Natural killer cell treated with Interleukin-12 subunit alpha and Interleukin-12 subunit beta and Interleukin-15 and Interleukin-18, amount 100 ng/mL, for 72 hours (primary cell): ENCODE measurements around the gene MPP7. TPM values are rescaled to one million over a fixed set of nuclear protein-coding genes. Genes with fewer than 3 reads are reported as not detected.

ENCODE experiments used
- ATAC-seq, 2 donors: fragments of 150-1000 bp; cut with Tn5 transposase in 1 of 2; sonication (Bioruptor Pico), chemical (Tn5 transposase) in 1 of 2; 2 replicates each; pipeline ENCODE4 v1.10.0; 2021
- DNase-seq: peaks from one replicate; pipeline ENCODE4 v3.0.0; 2022; ENCODE audit warnings: low spot score
- H3K27ac Mint-ChIP-seq, 2 donors: 1 replicate in 1 of 2; 2 replicates in 1 of 2; pipeline ENCODE4 v1.8.0; 2022; ENCODE audit warnings: mixed read lengths in 2 of 2, mild to moderate bottlenecking in 1 of 2, moderate library complexity in 1 of 2
- H3K27me3 Mint-ChIP-seq, 2 donors: 1 replicate in 1 of 2; 2 replicates in 1 of 2; pipeline ENCODE4 v1.8.0; 2022; ENCODE audit warnings: mixed read lengths in 2 of 2
- H3K36me3 Mint-ChIP-seq: one replicate; pipeline ENCODE4 v1.8.0; 2022; ENCODE audit warnings: mixed read lengths
- H3K4me1 Mint-ChIP-seq, 2 donors: 1 replicate in 1 of 2; 2 replicates in 1 of 2; pipeline ENCODE4 v1.8.0; 2022; ENCODE audit warnings: low read depth in 2 of 2, mixed read lengths in 2 of 2, mild to moderate bottlenecking in 1 of 2
- H3K4me3 Mint-ChIP-seq: one replicate; pipeline ENCODE4 v1.8.0; 2022; ENCODE audit warnings: mixed read lengths
- H3K9me3 Mint-ChIP-seq: 2 replicates; pipeline ENCODE4 v1.8.0; 2022; ENCODE audit warnings: mixed read lengths
- total RNA-seq, 2 donors: library from RNA; stranded (reverse); gene quantifications; one replicate each; pipeline ENCODE4 v1.2.3, GENCODE V29; 2022

Gene MPP7
- total RNA-seq, 2 donors from 2014 or later: 1.7 to 2.7 TPM

DNA sequence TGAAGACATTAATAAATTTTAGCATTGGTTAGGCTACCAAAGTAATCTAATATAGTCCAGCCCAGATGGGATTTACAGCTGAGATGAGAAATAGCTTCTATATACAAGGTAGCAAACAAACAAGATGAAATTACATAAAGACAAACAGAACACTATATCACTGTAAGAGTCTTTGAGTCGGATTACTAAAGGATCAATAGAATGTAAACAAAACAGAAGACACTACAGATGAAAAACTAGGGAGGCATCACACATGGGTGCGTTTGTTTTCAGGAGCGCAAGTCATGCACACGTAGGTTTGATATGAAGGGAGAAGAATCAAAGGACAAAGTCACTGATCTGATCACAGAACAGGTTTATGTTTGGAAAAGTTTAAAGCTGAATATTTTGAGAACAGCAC lies 26.5 kb downstream of the MPP7 start:
- Mint-ChIP-seq H3K27ac (no peak overlapping the region), H3K4me3 (no peak overlapping the region), H3K36me3 (no peaks in the 10 kb centered on the region), H3K9me3 (no peaks in the 10 kb centered on the region), H3K4me1 (peaks cover 0 to 8% of the 10 kb centered on the region in 2 donors), H3K27me3 (no peaks in the 10 kb centered on the region)
- ATAC-seq (no peak), DNase-seq (no peak)

DNA sequence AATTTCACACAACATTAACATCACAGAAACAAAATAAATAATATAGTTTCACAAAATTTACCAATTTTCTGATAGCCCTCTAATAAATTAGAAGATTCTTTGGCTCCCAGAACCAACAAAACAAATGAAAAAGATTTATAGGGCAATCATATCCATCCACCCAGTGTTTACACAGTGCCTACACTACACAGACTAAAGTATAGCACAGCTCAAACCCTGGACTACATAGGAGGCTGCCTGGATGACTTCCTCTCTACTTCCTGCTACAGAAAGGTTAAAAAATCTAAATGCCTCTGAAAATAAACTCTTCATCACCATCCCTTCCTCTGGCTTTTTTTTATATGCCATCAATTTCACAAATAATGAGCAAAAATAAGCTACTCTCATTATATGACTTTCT lies 28.4 kb downstream of the MPP7 start:
- Mint-ChIP-seq H3K4me1 (peaks cover 0 to 3% of the 10 kb centered on the region in 2 donors), H3K36me3 (no peaks in the 10 kb centered on the region), H3K27me3 (no peaks in the 10 kb centered on the region), H3K27ac (no peak overlapping the region), H3K4me3 (no peak overlapping the region), H3K9me3 (no peaks in the 10 kb centered on the region)
- ATAC-seq (no peak), DNase-seq (no peak)

DNA sequence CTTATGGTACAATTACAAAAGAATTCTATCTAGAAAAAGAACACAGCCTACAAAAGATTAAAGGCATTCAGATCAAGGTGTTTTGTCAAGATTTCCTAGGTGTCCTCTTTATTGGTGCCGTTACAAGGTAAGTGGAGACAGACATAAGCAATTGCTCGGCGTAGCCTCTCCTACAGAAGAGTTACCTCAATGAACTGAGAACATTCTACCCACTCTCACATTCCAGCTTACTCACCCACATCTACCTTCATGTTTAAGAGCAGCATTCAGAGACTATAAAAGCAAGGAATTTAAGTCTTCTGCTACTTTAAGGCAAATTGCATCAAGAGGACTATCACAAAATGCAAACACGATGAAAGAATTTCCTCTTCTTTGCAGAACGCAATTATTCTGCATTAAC lies 29.5 kb downstream of the MPP7 start:
- H3K36me3 Mint-ChIP-seq: no peaks in the 10 kb centered on the region
- DNase-seq (no peak), ATAC-seq (no peak)
- peaks cover 0 to 3% of the 10 kb centered on the region in 2 donors for H3K4me1 Mint-ChIP-seq
- H3K27me3 Mint-ChIP-seq: no peaks in the 10 kb centered on the region
- H3K4me3 Mint-ChIP-seq: no peak overlapping the region
- H3K9me3 Mint-ChIP-seq: no peaks in the 10 kb centered on the region
- no peak overlapping the region for H3K27ac Mint-ChIP-seq

DNA sequence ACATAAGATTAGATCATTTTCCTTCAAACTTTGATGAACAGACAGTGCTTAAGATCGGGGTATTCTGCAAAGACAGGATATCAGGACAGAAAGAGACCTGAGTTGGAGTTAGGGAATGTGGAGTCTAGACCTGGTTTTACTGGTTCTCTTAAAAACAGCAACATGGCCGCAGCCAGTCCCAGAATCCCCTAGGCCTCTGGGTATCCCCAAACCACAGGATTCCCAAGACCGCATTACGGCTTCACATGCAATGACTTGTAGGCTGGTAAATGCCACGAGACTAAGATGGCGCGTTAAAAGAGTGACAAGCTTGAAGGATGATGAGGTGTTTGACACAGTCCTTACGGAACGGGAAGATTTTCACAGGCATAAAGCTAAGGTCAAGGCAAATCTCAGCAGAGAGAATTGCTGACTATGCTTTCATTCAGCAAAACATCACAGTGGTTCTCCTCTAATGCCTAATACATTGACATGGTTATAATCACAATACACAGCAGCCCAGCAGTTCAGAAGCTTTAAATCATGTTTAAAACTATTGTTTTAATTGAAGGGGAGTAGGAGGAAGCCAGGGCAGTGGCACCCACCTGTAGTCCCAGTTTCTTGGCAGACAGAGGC lies 32.9 kb downstream of the MPP7 start:
- Mint-ChIP-seq H3K27ac (no peak overlapping the region), H3K9me3 (no peaks in the 10 kb centered on the region), H3K4me3 (no peak overlapping the region), H3K36me3 (no peaks in the 10 kb centered on the region), H3K27me3 (no peaks in the 10 kb centered on the region), H3K4me1 (peaks cover 6% of the 10 kb centered on the region in 2 donors)
- DNase-seq (no peak), ATAC-seq (no peak)

DNA sequence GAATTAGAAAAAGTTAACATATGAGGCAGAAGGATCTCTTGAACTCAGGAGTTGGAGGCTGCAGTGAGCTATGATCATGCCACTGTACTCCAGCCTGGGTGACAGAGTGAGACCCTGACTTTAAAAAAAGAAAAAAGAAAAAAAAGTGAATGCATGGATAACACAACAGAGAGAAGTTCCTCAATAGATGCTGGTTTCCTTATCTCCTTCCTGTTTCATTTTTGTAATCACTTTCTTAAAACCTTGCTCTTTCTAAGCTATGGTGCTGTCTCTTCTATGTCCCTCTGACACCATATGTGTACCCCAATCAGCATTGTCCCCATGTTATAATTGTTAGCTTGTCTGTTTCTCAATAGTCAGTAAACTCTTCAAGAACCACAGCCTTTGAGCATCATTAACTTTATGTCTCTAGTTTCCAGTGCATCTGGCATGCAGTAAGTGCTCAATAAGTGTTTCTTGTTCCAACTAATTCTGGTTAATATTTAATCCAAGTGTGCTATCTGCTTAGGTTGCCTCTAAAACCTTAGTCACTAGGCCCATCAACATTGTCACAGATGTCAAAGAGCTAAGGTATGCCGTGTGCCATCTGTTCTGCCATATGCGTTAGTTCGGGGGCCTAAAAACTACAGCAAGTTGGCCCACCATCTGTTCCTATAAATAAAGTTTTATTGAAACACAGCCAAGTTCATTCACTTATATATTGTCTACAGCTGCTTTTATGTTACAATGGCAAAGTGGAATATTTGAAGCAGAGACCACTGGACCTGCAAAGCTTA lies 36.2 kb downstream of the MPP7 start:
- ATAC-seq (no peak), DNase-seq (no peak)
- H3K27ac Mint-ChIP-seq: no peak overlapping the region
- no peaks in the 10 kb centered on the region for H3K36me3 Mint-ChIP-seq
- H3K9me3 Mint-ChIP-seq: no peaks in the 10 kb centered on the region
- H3K4me3 Mint-ChIP-seq: no peak overlapping the region
- H3K27me3 Mint-ChIP-seq: no peaks in the 10 kb centered on the region
- peaks cover 3 to 6% of the 10 kb centered on the region in 2 donors for H3K4me1 Mint-ChIP-seq

DNA sequence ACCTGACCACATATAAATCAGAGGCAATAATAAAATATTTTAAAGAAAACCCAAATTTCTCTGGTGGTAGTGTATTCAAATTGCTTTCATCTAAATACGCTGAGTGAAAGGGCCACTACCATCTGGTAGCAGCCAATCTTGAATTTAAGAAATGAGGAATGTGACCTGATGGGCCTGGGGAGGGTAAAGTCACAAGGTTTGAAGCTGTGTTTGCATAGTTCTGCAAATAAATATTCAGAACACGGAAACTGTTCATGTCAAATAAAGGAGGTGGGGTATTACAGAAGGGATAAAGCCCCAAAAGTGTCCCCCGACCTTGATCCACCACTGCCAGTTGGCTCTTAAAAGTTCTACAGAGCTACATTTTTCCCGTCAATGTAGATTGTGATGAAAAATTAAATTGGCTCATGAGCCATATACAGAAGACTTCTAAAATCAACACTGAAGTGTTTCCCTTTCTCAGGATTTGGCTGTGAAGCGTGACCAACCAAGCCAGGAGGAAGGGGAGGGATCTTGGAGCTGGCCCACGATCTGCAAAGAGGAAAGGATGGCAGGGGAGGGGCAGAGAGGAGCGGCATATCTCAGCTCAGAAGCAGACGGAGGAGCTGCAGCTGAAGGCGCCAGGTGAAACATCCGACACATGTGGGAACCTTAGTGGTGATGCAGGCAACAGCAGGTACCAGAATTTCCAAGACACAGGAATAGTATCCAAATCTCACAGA lies 39.6 kb downstream of the MPP7 start:
- H3K9me3 Mint-ChIP-seq: no peaks in the 10 kb centered on the region
- H3K27ac Mint-ChIP-seq: no peak overlapping the region
- H3K27me3 Mint-ChIP-seq: no peaks in the 10 kb centered on the region
- ATAC-seq (no peak), DNase-seq (no peak)
- H3K4me1 Mint-ChIP-seq: peaks cover 9 to 10% of the 10 kb centered on the region in 2 donors
- H3K4me3 Mint-ChIP-seq: no peak overlapping the region
- no peaks in the 10 kb centered on the region for H3K36me3 Mint-ChIP-seq

DNA sequence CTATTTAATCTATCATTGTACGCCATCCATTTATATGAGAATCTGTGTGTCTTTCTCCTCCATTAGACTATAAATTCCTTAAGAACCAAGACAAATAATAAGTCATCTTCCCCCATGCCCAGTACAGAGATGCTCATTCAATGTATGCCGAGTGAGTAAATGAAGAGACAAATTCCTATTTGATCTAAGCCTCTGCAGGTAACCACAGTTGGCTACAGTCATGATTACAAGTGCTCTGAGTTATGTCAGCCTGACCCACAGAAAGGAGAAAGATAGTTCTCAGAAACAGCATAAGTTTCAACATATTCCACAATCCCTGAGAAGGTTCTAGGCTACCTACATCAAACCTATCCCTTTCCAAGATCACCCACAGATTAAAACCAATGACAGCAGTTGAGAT lies 46.1 kb downstream of the MPP7 start:
- Mint-ChIP-seq H3K4me3 (no peak overlapping the region), H3K9me3 (no peaks in the 10 kb centered on the region), H3K36me3 (no peaks in the 10 kb centered on the region), H3K27me3 (no peaks in the 10 kb centered on the region), H3K27ac (no peak overlapping the region), H3K4me1 (peaks cover 4 to 12% of the 10 kb centered on the region in 2 donors)
- DNase-seq (no peak), ATAC-seq (no peak)

DNA sequence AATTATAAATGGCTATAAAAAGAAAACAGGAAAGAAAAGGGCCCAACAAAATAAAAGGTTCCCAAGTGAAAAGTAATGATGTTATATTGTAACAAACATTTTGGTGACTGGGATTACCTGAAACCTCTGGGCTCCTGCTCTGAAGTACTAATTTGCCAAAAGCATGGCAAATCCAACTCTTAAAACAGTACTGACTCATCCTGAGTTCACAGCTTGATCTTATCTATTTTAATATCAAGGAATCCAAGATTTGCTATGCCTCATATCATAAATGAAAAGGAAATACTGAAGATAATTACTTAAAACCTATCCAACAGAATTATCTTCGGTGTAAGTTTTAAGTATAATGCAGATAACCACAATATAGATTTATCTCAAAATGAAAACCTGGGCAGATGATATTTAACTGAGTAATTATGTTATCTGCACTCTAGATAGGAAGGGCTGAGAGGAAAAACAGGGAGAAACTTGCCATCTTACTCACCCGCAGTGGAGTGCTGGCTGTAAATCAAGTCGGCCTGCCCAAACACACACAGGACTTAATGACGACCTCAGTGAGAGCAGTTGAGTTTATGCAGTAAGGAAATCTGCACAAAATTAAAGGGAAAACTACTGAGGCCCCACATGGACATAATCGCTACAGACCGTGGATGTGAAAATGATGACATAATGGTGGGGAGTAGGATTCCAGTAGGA lies 48.4 kb downstream of the MPP7 start:
- no peak for DNase-seq
- Mint-ChIP-seq H3K27ac (no peak overlapping the region), H3K27me3 (no peaks in the 10 kb centered on the region), H3K4me1 (peaks cover 0 to 6% of the 10 kb centered on the region in 2 donors), H3K36me3 (no peaks in the 10 kb centered on the region), H3K4me3 (no peak overlapping the region), H3K9me3 (no peaks in the 10 kb centered on the region)
- no peak for ATAC-seq

DNA sequence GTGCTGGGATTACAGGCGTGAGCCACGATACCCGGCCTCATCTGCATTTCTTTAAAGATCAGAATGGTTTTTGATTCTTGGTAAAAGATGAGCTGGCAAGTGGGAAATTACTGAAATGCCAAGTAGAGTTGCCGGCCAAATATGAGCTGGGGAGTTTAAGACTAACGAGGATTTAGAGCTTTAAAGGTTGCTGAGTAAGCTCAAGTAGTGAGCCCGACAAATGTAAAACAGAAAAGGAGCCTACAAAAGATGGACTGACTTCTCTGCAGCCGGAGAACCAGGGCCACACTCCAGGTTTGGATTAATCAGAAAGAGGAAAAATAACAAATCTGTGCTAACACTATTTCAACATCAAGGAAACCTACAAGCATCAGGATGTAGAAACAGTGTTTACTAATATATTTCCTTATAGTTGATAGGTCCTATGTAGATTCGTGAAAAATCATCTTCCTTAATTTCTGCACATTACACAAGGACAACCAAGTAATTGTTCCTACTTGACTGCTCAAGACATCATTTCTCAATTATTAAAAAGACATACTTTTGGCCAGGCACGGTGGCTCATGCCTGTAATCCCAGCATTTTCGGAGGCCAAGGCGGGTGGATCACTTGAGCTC lies 49.6 kb downstream of the MPP7 start:
- Mint-ChIP-seq H3K36me3 (no peaks in the 10 kb centered on the region), H3K4me1 (peaks cover 4 to 11% of the 10 kb centered on the region in 2 donors)
- no peak for ATAC-seq

More for the DNA sequence above, 49.6 kb downstream of the MPP7 start:
- Mint-ChIP-seq H3K27ac (no peak overlapping the region), H3K27me3 (no peaks in the 10 kb centered on the region), H3K4me3 (no peak overlapping the region), H3K9me3 (no peaks in the 10 kb centered on the region)
- no peak for DNase-seq

Other genes starting within 250 kb of the MPP7 start
- gene WAC, start 230.1 kb upstream of the MPP7 start, total RNA-seq: 100 to 1,000 TPM; 136 to 146 TPM